ENCODE measurements around the gene TMEM163.

GRCh38 chr2:134512734-134513464, 205.9 kb downstream of the TMEM163 start:
- TF ChIP-seq, protein P1, sequence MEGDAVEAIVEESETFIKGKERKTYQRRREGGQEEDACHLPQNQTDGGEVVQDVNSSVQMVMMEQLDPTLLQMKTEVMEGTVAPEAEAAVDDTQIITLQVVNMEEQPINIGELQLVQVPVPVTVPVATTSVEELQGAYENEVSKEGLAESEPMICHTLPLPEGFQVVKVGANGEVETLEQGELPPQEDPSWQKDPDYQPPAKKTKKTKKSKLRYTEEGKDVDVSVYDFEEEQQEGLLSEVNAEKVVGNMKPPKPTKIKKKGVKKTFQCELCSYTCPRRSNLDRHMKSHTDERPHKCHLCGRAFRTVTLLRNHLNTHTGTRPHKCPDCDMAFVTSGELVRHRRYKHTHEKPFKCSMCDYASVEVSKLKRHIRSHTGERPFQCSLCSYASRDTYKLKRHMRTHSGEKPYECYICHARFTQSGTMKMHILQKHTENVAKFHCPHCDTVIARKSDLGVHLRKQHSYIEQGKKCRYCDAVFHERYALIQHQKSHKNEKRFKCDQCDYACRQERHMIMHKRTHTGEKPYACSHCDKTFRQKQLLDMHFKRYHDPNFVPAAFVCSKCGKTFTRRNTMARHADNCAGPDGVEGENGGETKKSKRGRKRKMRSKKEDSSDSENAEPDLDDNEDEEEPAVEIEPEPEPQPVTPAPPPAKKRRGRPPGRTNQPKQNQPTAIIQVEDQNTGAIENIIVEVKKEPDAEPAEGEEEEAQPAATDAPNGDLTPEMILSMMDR (IDR thresholded peaks at IDR 0.05), result no peak
- TF ChIP-seq POLR2AphosphoS5 (IDR thresholded peaks at IDR 0.05), result no peak
- TF ChIP-seq POLR2A (IDR thresholded peaks at IDR 0.05), result no peak
